ENCODE results near the gene SPATA32. TPM values are rescaled to one million over a fixed set of nuclear protein-coding genes. Genes with fewer than 3 reads are reported as not detected.

SPATA32 gene
- total RNA-seq, 1 experiment from 2014 or later = 0.81 TPM

DNA sequence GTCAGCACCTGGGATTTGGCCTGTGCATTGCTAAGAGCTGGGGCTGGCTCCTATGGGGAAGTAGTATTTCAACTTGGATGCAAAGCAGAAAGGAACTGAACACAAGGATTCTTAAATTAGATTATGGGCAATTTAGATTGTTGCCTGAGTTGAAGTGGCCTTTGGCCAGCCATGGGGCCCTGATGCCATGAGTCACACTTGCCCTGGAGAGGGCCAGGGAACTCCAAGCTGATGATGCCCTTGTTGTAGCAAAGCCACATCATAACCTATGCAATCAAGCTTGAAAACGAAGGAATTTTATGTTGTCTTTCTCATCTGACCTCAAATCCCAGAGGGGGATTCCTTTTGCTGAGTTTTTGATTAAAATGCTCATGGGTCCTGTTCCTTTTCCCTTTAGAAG is 3.9 kb upstream of the SPATA32 start:
- Histone ChIP-seq H3K4me2 (ENCODE audit: insufficient read depth, insufficient read length, low read length) (no peak overlapping the region), H2BK120ac (ENCODE audit: low read depth, low read length, poor library complexity, severe bottlenecking) (no peak overlapping the region)
- DNase-seq = no peak

More for the DNA sequence above, 3.9 kb upstream of the SPATA32 start:
- Histone ChIP-seq H3K79me1 (ENCODE audit: insufficient read depth, low read depth, low read length, poor library complexity, severe bottlenecking) (no peaks in the 10 kb centered on the region), H2BK12ac (ENCODE audit: insufficient read length, low read depth, low read length) (no peak overlapping the region), H4K20me1 (ENCODE audit: control insufficient read depth, insufficient read depth, insufficient read length) (no peaks in the 10 kb centered on the region), H3K4me1 (ENCODE audit: insufficient read depth, low read length) (no peaks in the 10 kb centered on the region), H4K5ac (ENCODE audit: insufficient read length, low read depth, low read length) (no peak overlapping the region), H3K79me2 (ENCODE audit: insufficient read depth, low read length) (no peaks in the 10 kb centered on the region), H2AFZ (ENCODE audit: low read length) (no peak overlapping the region), H3K27ac (ENCODE audit: insufficient read length, low read depth, low read length) (no peak overlapping the region), H3K4ac (ENCODE audit: low read depth, low read length) (no peak overlapping the region), H3K14ac (ENCODE audit: insufficient read depth, low read length) (no peak overlapping the region), H3K18ac (ENCODE audit: insufficient read length, low read depth, low read length) (no peak overlapping the region), H3T11ph (ENCODE audit: low read length) (no peak overlapping the region), H2BK15ac (ENCODE audit: low read depth, low read length) (no peak overlapping the region), H3K23ac (ENCODE audit: insufficient read length, low read depth, low read length) (no peak overlapping the region), H4K8ac (replicated peaks; ENCODE audit: insufficient read length, low read depth, low read length) (no peak overlapping the region), H3K9ac (ENCODE audit: extremely low read depth, insufficient read length, low read length) (no peak overlapping the region), H2BK20ac (ENCODE audit: low read depth, low read length, poor library complexity, severe bottlenecking) (no peak overlapping the region), H2BK5ac (ENCODE audit: insufficient read length, low read length) (no peak overlapping the region), H2AK5ac (ENCODE audit: insufficient read length, low read length) (no peak overlapping the region), H3K56ac (ENCODE audit: insufficient read length, low read depth, low read length) (no peak overlapping the region), H3K27me3 (ENCODE audit: insufficient read depth, low read length) (no peaks in the 10 kb centered on the region), H4K91ac (ENCODE audit: insufficient read length, low read depth, low read length) (no peak overlapping the region), H3K9me3 (ENCODE audit: control insufficient read depth, low read depth, low read length) (no peaks in the 10 kb centered on the region), H3K23me2 (ENCODE audit: insufficient read length, low read depth, low read length, poor library complexity, severe bottlenecking) (peaks cover 9% of the 10 kb centered on the region)
- Mint-ChIP-seq H3K27ac (no peak overlapping the region), H3K4me1 (peaks cover 8 to 12% of the 10 kb centered on the region in 2 experiments), H3K27me3 (ENCODE audit: low read depth) (peaks cover 8% of the 10 kb centered on the region), H3K4me3 (no peak overlapping the region), H3K9me3 (no peaks in the 10 kb centered on the region), H3K36me3 (ENCODE audit: insufficient read depth in 1 of 3, low read depth in 3 of 3) (peaks cover 12 to 47% (median 41%) of the 10 kb centered on the region in 3 experiments; a peak in 6 of 7 replicates)
- TF ChIP-seq, protein P1, sequence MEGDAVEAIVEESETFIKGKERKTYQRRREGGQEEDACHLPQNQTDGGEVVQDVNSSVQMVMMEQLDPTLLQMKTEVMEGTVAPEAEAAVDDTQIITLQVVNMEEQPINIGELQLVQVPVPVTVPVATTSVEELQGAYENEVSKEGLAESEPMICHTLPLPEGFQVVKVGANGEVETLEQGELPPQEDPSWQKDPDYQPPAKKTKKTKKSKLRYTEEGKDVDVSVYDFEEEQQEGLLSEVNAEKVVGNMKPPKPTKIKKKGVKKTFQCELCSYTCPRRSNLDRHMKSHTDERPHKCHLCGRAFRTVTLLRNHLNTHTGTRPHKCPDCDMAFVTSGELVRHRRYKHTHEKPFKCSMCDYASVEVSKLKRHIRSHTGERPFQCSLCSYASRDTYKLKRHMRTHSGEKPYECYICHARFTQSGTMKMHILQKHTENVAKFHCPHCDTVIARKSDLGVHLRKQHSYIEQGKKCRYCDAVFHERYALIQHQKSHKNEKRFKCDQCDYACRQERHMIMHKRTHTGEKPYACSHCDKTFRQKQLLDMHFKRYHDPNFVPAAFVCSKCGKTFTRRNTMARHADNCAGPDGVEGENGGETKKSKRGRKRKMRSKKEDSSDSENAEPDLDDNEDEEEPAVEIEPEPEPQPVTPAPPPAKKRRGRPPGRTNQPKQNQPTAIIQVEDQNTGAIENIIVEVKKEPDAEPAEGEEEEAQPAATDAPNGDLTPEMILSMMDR (conservative IDR thresholded peaks at IDR 0.05) = no peak
- WGBS (ENCODE audit: extremely low coverage, insufficient read length, low lambda C conversion rate) = no CpG with 5 or more reads among the region's 1 CpG
